Fibroblast of pulmonary artery (primary cell): ENCODE measurements around the gene NIPAL3.

Experiments
- DNase-seq: peaks from one replicate; pipeline ENCODE4 v3.0.0-alpha.2; 2010; ENCODE audit warnings: low read depth
- H3K4me3 ChIP-seq: replicated peaks from 2 replicates; pipeline ENCODE4 v1.5.1; 2011; ENCODE audit warnings: low read depth, mild to moderate bottlenecking, control low read depth, low read length, moderate library complexity
- CTCF ChIP-seq: IDR thresholded peaks from 2 replicates; pipeline ENCODE4 v1.5.1; 2011; ENCODE audit warnings: mild to moderate bottlenecking, control low read depth, low read length, inconsistent platforms; ENCODE audit errors: missing control alignments

Gene NIPAL3

GRCh38 chr1:24414775-24415333 lies 748 bp upstream of the NIPAL3 start:
- no peak for TF ChIP-seq CTCF
- peak overlapping the region; percentile 89 for H3K4me3 ChIP-seq
- DNase-seq: no peak

- TF ChIP-seq CTCF: no peak
- H3K4me3 ChIP-seq: peak overlapping the region; percentile 89
- DNase-seq: peak; percentile 20
Measured at GRCh38 chr1:24415910-24416665, 486 bp downstream of the NIPAL3 start.

- peak; percentile 71 for DNase-seq
- no peak for TF ChIP-seq CTCF
- peak overlapping the region; percentile 89 for H3K4me3 ChIP-seq
Measured at GRCh38 chr1:24416666-24417391, 1.2 kb downstream of the NIPAL3 start.

- no peak for TF ChIP-seq CTCF
- H3K4me3 ChIP-seq: no peak overlapping the region
- no peak for DNase-seq
Measured at GRCh38 chr1:24417681-24418080, 2.1 kb downstream of the NIPAL3 start.

- TF ChIP-seq CTCF: no peak
- peak; percentile 82 for DNase-seq
- no peak overlapping the region for H3K4me3 ChIP-seq
Measured at GRCh38 chr1:24418898-24419628, 3.5 kb downstream of the NIPAL3 start.

GRCh38 chr1:24420547-24420946 lies 4.9 kb downstream of the NIPAL3 start:
- DNase-seq: peak; percentile 34
- no peak for TF ChIP-seq CTCF

More at GRCh38 chr1:24420547-24420946, 4.9 kb downstream of the NIPAL3 start:
- no peak overlapping the region for H3K4me3 ChIP-seq
